ENCODE results near the gene SNAPC4. TPM values are rescaled to one million over a fixed set of nuclear protein-coding genes. Genes with fewer than 3 reads are reported as not detected.

SNAPC4 gene
- total RNA-seq, 1 donor from 2014 or later, result 26.7 TPM

- Mint-ChIP-seq H3K36me3 (ENCODE audit: low read depth) (peaks cover 4% of the 10 kb centered on the region), H3K27ac (no peak overlapping the region), H3K27me3 (ENCODE audit: insufficient read depth) (no peaks in the 10 kb centered on the region), H3K4me3 (peak overlapping the region; percentile 7), H3K4me1 (ENCODE audit: low read depth) (peaks cover 6% of the 10 kb centered on the region), H3K9me3 (no peaks in the 10 kb centered on the region)
- intact Hi-C loops (cut with micrococcal nuclease), result no loop called here
- DNase-seq (ENCODE audit: low spot score), result no peak
Measured at GRCh38 chr9:136364942-136365774, 34.8 kb downstream of the SNAPC4 start.

- Mint-ChIP-seq H3K36me3 (ENCODE audit: low read depth) (peaks cover 4% of the 10 kb centered on the region), H3K27me3 (ENCODE audit: insufficient read depth) (no peaks in the 10 kb centered on the region), H3K9me3 (no peaks in the 10 kb centered on the region), H3K27ac (no peak overlapping the region), H3K4me3 (peak overlapping the region; percentile 69), H3K4me1 (ENCODE audit: low read depth) (peaks cover 6% of the 10 kb centered on the region)
- DNase-seq (ENCODE audit: low spot score), result no peak
- intact Hi-C loops (cut with micrococcal nuclease), result loop anchor here (1.0 to 2.0 kb wide), 9 partner anchors 22 to 723 kb away; partner anchors contain the start of genes ENTR1, INPP5E, MAN1B1 and PMPCA
Measured at GRCh38 chr9:136363949-136364748, 35.8 kb downstream of the SNAPC4 start.

GRCh38 chr9:136363106-136363948 lies 36.6 kb downstream of the SNAPC4 start, which contains the start of gene DNLZ:
Gene DNLZ, minus strand, starts transcription at chr9:136363744. Its CDS starts 30 bp downstream, at chr9:136363714.
- peak within 1 kb of the TSS; percentile 79 for H3K27ac Mint-ChIP-seq
- H3K4me3 Mint-ChIP-seq, result peak within 1 kb of the TSS; percentile 83
- DNase-seq (ENCODE audit: low spot score), result peak; percentile 91
- H3K4me1 Mint-ChIP-seq (ENCODE audit: low read depth), result peaks cover 6% of the 10 kb centered on the region
- intact Hi-C loops (cut with micrococcal nuclease), result loop anchor here (1.0 to 2.0 kb wide), 9 partner anchors 21 to 723 kb away; partner anchors contain the start of genes ENTR1, INPP5E, MAN1B1 and PMPCA
- H3K27me3 Mint-ChIP-seq (ENCODE audit: insufficient read depth), result no peaks in the 10 kb centered on the region
- H3K9me3 Mint-ChIP-seq, result no peaks in the 10 kb centered on the region
- peaks cover 4% of the 10 kb centered on the region for H3K36me3 Mint-ChIP-seq (ENCODE audit: low read depth)

GRCh38 chr9:136362450-136362784 lies 37.6 kb downstream of the SNAPC4 start:
- H3K36me3 Mint-ChIP-seq (ENCODE audit: low read depth), result peaks cover 4% of the 10 kb centered on the region
- intact Hi-C loops (cut with micrococcal nuclease), result loop anchor here (2.0 kb wide), 1 partner anchor 724 kb away; the partner anchor contains the start of gene MAN1B1
- no peaks in the 10 kb centered on the region for H3K27me3 Mint-ChIP-seq (ENCODE audit: insufficient read depth)
- peaks cover 6% of the 10 kb centered on the region for H3K4me1 Mint-ChIP-seq (ENCODE audit: low read depth)
- H3K27ac Mint-ChIP-seq, result no peak overlapping the region
- peak overlapping the region; percentile 83 for H3K4me3 Mint-ChIP-seq
- H3K9me3 Mint-ChIP-seq, result no peaks in the 10 kb centered on the region
- no peak for DNase-seq (ENCODE audit: low spot score)

- intact Hi-C loops (cut with micrococcal nuclease), result loop anchor here (2.0 kb wide), 1 partner anchor 725 kb away; the partner anchor contains the start of gene MAN1B1
- H3K9me3 Mint-ChIP-seq, result no peaks in the 10 kb centered on the region
- H3K27me3 Mint-ChIP-seq (ENCODE audit: insufficient read depth), result no peaks in the 10 kb centered on the region
- H3K4me1 Mint-ChIP-seq (ENCODE audit: low read depth), result peaks cover 6% of the 10 kb centered on the region
- peaks cover 4% of the 10 kb centered on the region for H3K36me3 Mint-ChIP-seq (ENCODE audit: low read depth)
- no peak for DNase-seq (ENCODE audit: low spot score)
- no peak overlapping the region for H3K27ac Mint-ChIP-seq
- H3K4me3 Mint-ChIP-seq, result no peak overlapping the region
Measured at GRCh38 chr9:136361754-136362449, 38.1 kb downstream of the SNAPC4 start.

- Mint-ChIP-seq H3K36me3 (ENCODE audit: low read depth) (peaks cover 4% of the 10 kb centered on the region), H3K9me3 (no peaks in the 10 kb centered on the region)
- intact Hi-C loops (cut with micrococcal nuclease), result no loop called here
Measured at GRCh38 chr9:136361047-136361753, 38.8 kb downstream of the SNAPC4 start.

GRCh38 chr9:136359774-136360718 lies 39.9 kb downstream of the SNAPC4 start:
- no peak overlapping the region for H3K4me3 Mint-ChIP-seq
- peaks cover 4% of the 10 kb centered on the region for H3K36me3 Mint-ChIP-seq (ENCODE audit: low read depth)
- H3K4me1 Mint-ChIP-seq (ENCODE audit: low read depth), result peaks cover 6% of the 10 kb centered on the region
- DNase-seq (ENCODE audit: low spot score), result no peak
- no peaks in the 10 kb centered on the region for H3K9me3 Mint-ChIP-seq
- no peaks in the 10 kb centered on the region for H3K27me3 Mint-ChIP-seq (ENCODE audit: insufficient read depth)
- no peak overlapping the region for H3K27ac Mint-ChIP-seq
- intact Hi-C loops (cut with micrococcal nuclease), result no loop called here

More at GRCh38 chr9:136361047-136361753, 38.8 kb downstream of the SNAPC4 start:
- Mint-ChIP-seq H3K4me3 (no peak overlapping the region), H3K27ac (no peak overlapping the region), H3K27me3 (ENCODE audit: insufficient read depth) (no peaks in the 10 kb centered on the region), H3K4me1 (ENCODE audit: low read depth) (peaks cover 6% of the 10 kb centered on the region)
- no peak for DNase-seq (ENCODE audit: low spot score)

- DNase-seq (ENCODE audit: low spot score), result no peak
- H3K4me1 Mint-ChIP-seq (ENCODE audit: low read depth), result peaks cover 6% of the 10 kb centered on the region
- no peaks in the 10 kb centered on the region for H3K27me3 Mint-ChIP-seq (ENCODE audit: insufficient read depth)
- no peak overlapping the region for H3K4me3 Mint-ChIP-seq
- H3K36me3 Mint-ChIP-seq (ENCODE audit: low read depth), result peaks cover 2% of the 10 kb centered on the region
- no peak overlapping the region for H3K27ac Mint-ChIP-seq
- no peaks in the 10 kb centered on the region for H3K9me3 Mint-ChIP-seq
- intact Hi-C loops (cut with micrococcal nuclease), result no loop called here
Measured at GRCh38 chr9:136358888-136359287, 41.1 kb downstream of the SNAPC4 start.

- Mint-ChIP-seq H3K27ac (no peak overlapping the region), H3K4me3 (no peak overlapping the region), H3K36me3 (ENCODE audit: low read depth) (peaks cover 2% of the 10 kb centered on the region), H3K4me1 (ENCODE audit: low read depth) (peaks cover 6% of the 10 kb centered on the region), H3K27me3 (ENCODE audit: insufficient read depth) (no peaks in the 10 kb centered on the region), H3K9me3 (no peaks in the 10 kb centered on the region)
- intact Hi-C loops (cut with micrococcal nuclease), result no loop called here
- no peak for DNase-seq (ENCODE audit: low spot score)
Measured at GRCh38 chr9:136358016-136358415, 42.0 kb downstream of the SNAPC4 start.

GRCh38 chr9:136357202-136357725 lies 42.7 kb downstream of the SNAPC4 start:
- H3K4me1 Mint-ChIP-seq (ENCODE audit: low read depth), result no peaks in the 10 kb centered on the region
- no peak for DNase-seq (ENCODE audit: low spot score)
- H3K27me3 Mint-ChIP-seq (ENCODE audit: insufficient read depth), result no peaks in the 10 kb centered on the region
- no peak overlapping the region for H3K4me3 Mint-ChIP-seq
- intact Hi-C loops (cut with micrococcal nuclease), result no loop called here
- no peak overlapping the region for H3K27ac Mint-ChIP-seq
- no peaks in the 10 kb centered on the region for H3K9me3 Mint-ChIP-seq
- peaks cover 2% of the 10 kb centered on the region for H3K36me3 Mint-ChIP-seq (ENCODE audit: low read depth)
